Stimulated activated naive CD8-positive, alpha-beta T cell treated with anti-CD3 and anti-CD28 coated beads, Interleukin-15, Interleukin-2, amounts not matched to agents 100 ng/mL and 50 ng/mL, for 24 hours (primary cell): Measurements from ENCODE around the gene CALU.

Experiments
- H3K27ac Mint-ChIP-seq: one replicate; pipeline ENCODE4 v1.8.0; 2021; ENCODE audit warnings: mild to moderate bottlenecking, mixed read lengths
- H3K27me3 Mint-ChIP-seq: one replicate; pipeline ENCODE4 v1.8.0; 2021; ENCODE audit warnings: mixed read lengths
- H3K36me3 Mint-ChIP-seq: one replicate; pipeline ENCODE4 v1.8.0; 2021; ENCODE audit warnings: low read depth, mixed read lengths
- H3K4me1 Mint-ChIP-seq: one replicate; pipeline ENCODE4 v1.8.0; 2021; ENCODE audit warnings: low read depth, mixed read lengths
- H3K4me3 Mint-ChIP-seq: one replicate; pipeline ENCODE4 v1.8.0; 2021; ENCODE audit warnings: mild to moderate bottlenecking, mixed read lengths
- H3K9me3 Mint-ChIP-seq: one replicate; pipeline ENCODE4 v1.8.0; 2021; ENCODE audit warnings: mixed read lengths

Gene CALU

GRCh38 chr7:128815289-128815942, 76.3 kb downstream of the CALU start:
- Mint-ChIP-seq H3K36me3 (no peaks in the 10 kb centered on the region), H3K9me3 (no peaks in the 10 kb centered on the region), H3K27ac (no peak overlapping the region)

GRCh38 chr7:128818694-128819093, 79.5 kb downstream of the CALU start:
- no peak overlapping the region for H3K4me3 Mint-ChIP-seq
- H3K36me3 Mint-ChIP-seq: no peaks in the 10 kb centered on the region
- peaks cover 9% of the 10 kb centered on the region for H3K4me1 Mint-ChIP-seq
- H3K27ac Mint-ChIP-seq: no peak overlapping the region
- H3K9me3 Mint-ChIP-seq: no peaks in the 10 kb centered on the region
- no peaks in the 10 kb centered on the region for H3K27me3 Mint-ChIP-seq

More at GRCh38 chr7:128815289-128815942, 76.3 kb downstream of the CALU start:
- Mint-ChIP-seq H3K27me3 (no peaks in the 10 kb centered on the region), H3K4me1 (peaks cover 7% of the 10 kb centered on the region), H3K4me3 (no peak overlapping the region)
